SU-DHL-6 (cell line): Measurements from ENCODE around the gene SBNO2.

Experiments
- CTCF ChIP-seq: fragments of 200-600 bp; sonication (generic); IDR thresholded peaks from one replicate; pipeline ENCODE4 v1.5.1; 2017; ENCODE audit warnings: antibody characterized with exemption, mild to moderate bottlenecking, low read length, moderate library complexity; ENCODE audit not compliant: insufficient read depth, poor library complexity, severe bottlenecking
- EZH2phosphoT487 ChIP-seq: fragments of 200-600 bp; sonication (generic), shearing (Covaris generic); conservative IDR thresholded peaks from 2 replicates; pipeline ENCODE4 v1.6.1; 2018; ENCODE audit warnings: mild to moderate bottlenecking, antibody characterized with exemption, low read length, moderate library complexity, mixed read lengths

DNA sequence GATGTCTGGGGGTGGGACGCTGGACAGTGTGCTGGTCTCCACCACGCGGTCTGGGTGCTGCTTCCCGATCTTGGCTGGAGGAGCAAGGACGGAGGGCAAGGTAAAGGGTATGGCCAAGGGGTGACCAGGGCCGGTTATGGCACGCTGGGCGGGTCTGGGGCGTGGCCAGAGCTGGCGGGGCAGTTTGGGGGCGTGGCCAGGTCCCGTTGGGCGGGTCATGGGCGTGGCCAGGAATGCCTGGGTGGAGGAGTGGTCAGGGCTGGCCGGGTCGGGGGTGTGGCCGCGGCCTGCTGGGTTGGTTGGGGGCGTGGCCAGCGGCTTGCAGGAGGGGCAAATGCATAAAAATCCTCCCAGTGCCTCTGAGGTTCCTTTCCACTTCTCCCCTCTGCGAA lies 51.1 kb downstream of the SBNO2 start:
- TF ChIP-seq CTCF: no peak
- TF ChIP-seq EZH2phosphoT487: no peak
